Heart left ventricle (tissue), 13 donors: Measurements from ENCODE around the gene AJM1.

Experiments
- CTCF ChIP-seq, 12 donors: fragments of 200-600 bp; sonication (generic) in 4 of 12; IDR thresholded peaks; one replicate each; pipeline versions ENCODE4 v1.5.0 to v1.8.0; 2018 to 2022; ENCODE audit warnings: antibody characterized with exemption in 12 of 12, mild to moderate bottlenecking in 5 of 12
- POLR2A ChIP-seq, 2 donors: fragments of 450-650 bp; IDR thresholded peaks; one replicate each; pipeline ENCODE4 v1.6.1; 2017; ENCODE audit warnings: antibody characterized with exemption in 2 of 2, mild to moderate bottlenecking in 2 of 2, moderate library complexity in 2 of 2
- donor health status: ischemic (EF 13 %, LVEDD 7.1; RV severe dilation, severe dysfunction).
- donor health status: DM: no; HTN: yes; CAD: no.
- donor health status: DM: no; HTN: no; CAD: no.
- donor health status: ischemic (EF 25% LVEDD 6.9; RV normal size, moderate dysfunction).
- donor health status: ischemic (EF 25% LVEDD 5.7; RV mildly dilated, moderate dysfunction).
- donor health status: ischemic (EF 35%, LVEDD 5.7; RV mildly dilated, moderate dysfunction).
- donor health status: nonischemic (EF 11% LVEDD 7.7; RV severe dilation, severe dysfunction).
- donor health status: DM: yes; HTN: yes; CAD: no.
- donor health status: PGD.
- donor health status: ischemic (EF 29% LVEDD 5.4; RV normal size, mild dysfunction).
- donor health status: nonischemic (EF 23%, LVEDD 6.1; RV moderate dilation, normal function).

- TF ChIP-seq CTCF (IDR thresholded peaks at IDR 0.05) (no peak), POLR2A (IDR thresholded peaks at IDR 0.05) (no peak)
Measured at GRCh38 chr9:136846376-136847087, 4.3 kb downstream of the AJM1 start.
